T-helper 1 cell treated with Interleukin-12 subunit alpha and Interleukin-12 subunit beta and Interleukin-4 antibody, amounts not matched to agents 30 ng/mL and 1 ng/mL, for 36 hours (primary cell): ENCODE data around the gene ZNF30. TPM values are rescaled to one million over a fixed set of nuclear protein-coding genes. Genes with fewer than 3 reads are reported as not detected.
"Not testable (repeated sequence)": the region's sequence is repeated elsewhere in the genome, so short reads cannot be mapped to it uniquely, and the experiment has no call there.

Experiments used
- intact Hi-C: fragments of 100-400 bp; cut with micrococcal nuclease; formaldehyde crosslinking; loops from one replicate; pipeline ENCODE4 v1.15.1; 2024
- total RNA-seq: library from RNA; stranded (reverse); gene quantifications from 2 replicates; pipeline ENCODE4 v1.2.3, GENCODE V29; 2022

The ZNF30 gene
- total RNA-seq, 1 donor from 2014 or later, result 3.2 TPM

DNA sequence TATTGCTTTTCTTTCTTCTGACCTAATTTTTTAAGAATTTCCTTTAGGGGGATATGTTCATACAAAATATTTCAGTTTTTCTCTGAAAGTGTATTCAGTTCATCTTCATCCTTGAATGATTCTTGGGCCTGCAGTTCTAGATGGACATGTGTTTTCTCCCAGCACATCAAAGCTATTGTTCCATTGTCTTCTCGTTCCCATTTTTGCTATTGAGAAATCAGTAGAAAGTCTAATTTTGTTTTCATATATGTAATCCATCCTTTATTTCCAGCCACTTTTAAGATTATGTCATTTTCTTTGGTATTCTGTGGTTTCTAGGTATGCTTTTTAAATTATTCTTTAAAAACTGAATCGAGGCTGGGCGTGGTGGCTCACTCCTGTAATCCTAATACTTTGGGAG is 57.6 kb downstream of the ZNF30 start:
- intact Hi-C loops, result loop anchor here (2.0 kb wide), 1 partner anchor 17 kb away; the partner anchor contains the start of gene GRAMD1A

DNA sequence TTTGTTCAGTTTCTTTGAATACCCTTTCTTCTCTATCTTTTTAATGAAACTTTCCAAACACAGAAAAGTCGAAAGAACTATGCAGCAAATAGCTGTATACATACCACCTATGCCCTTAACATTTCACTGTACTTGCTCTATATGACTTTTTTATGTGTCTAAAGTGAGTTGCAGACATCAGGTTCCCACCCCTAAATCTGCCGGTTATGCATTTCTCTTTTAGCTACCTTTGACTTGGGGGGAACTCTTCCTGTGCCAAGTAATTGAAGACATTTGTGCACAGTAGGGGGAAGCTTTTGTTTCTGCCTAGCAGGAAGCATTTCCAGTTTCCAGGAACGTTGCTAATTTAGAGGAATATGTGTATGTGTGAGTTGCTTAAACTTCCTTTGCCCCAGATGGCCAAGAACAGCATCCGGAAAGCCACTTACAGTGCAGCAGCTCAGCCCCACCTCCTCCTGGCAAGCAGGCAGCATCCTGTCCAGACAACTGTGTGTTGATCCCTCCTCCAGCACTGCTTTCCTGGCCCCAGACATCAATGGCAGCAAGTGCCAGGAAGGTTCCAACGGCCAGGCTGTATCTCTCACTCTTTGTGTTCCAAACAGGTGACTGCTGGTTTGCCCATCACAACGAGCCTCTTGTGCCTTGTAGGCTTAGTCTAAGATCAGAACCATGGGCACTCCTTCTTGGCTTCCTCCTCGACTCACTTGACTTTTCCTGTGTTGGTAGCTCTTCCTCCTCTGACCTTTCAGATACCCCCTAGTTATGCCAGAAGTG is 58.7 kb downstream of the ZNF30 start:
- intact Hi-C loops, result loop anchor here (2.0 kb wide), 1 partner anchor 15 kb away; the partner anchor contains the start of gene GRAMD1A

DNA sequence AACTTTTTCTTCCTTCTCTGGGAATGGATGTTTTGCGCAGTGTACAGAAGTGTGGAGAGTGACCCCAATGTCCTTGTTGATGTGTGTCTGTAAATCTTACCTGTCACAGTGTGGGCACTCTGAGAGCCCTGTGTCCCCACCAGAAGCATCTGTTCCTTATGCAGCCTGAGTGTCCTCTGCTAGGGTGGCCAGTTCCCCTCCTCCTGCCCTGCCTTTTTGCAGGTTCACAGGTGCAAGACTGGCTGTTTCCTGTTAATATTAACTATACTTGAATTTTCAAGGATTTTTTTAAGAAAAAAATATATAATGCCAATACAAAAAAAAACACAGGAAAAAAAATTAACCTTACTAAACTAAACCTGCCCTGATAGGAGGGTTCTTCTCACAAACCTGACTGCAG is 61.4 kb downstream of the ZNF30 start:
- intact Hi-C loops, result no loop called here

DNA sequence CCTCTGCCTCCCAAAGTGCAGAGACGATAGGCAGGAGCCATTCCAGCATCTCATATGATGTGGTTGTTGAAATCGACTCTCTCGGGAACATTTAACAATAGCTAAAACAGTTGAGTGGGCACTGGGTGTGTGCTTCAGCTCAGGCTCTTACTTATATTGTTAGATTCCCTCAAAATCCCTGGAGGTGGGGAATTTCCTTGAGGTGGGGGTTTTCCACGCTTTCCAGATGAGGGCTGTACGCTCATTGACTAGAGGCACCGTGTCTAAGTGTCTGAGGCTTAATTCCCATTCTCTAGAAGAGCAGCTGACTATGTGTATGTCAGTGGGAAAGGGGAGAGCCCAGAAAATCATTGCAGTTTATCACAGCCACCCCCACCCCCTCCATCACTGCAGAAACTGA is 62.6 kb downstream of the ZNF30 start:
- intact Hi-C loops, result no loop called here

DNA sequence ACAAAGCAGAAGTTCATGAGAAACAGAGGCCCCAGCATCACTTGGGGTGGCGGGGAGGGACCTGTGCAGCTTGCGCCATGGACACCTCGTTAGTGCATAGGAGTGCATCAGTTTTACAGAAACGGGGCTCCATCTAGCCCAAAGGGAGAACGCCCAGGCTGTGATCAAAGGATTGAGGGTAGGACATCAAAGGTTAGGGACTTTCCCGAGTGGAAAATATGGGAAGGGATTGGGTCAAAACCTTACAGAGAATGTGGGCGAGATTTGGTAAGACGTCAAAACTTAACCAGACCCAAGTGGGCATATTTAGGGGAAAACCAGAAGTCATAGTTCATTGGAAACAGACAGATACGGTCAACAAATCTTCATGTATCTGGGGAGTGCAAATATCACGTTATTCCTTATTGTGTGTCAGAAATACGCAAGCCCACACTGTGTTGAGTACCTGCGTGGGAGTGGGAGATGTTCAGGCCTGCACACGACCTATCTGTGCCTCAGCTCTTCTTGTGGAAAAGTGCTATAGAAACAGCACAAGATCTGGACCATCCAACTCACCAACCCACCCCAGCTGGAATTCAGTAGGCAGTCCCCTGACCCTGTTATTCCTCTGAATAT is 64.0 kb downstream of the ZNF30 start:
- intact Hi-C loops, result no loop called here

DNA sequence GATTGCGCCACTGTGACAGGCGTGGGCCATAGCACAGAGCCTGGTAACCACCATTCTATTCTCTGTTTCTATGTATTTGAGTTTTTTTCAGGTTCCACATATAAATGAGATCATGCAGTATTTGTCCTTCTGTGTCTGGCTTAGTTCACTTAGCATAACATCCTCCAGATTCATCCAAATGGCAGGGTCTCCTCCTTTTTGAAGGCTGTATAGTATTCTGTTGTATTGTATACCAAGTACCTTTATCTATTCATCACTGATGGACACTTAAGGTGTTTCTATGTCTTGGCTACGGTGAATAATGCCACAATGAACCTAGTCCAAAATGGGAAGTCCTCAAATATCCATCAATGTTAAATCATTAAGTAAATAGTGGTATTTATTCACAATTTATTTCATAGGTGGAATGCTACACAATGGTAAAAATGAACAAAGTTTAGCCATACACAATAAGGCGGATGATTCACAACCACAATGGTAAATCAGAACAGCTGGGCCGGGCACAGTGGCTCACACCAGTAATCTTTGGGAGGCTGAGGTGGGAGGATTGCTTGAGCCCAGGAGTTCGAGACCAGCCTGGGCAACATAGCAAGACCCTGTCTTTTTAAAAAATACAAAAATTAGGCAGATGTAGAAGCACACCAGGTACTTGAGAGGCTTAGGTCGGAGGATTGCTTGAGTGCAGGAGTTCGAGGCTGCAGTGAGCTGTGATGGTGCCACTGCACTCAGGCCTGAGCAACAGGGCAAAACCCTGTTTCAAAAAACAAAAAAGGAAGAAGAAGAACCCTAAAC is 65.0 kb downstream of the ZNF30 start:
- intact Hi-C loops, result no loop called here

DNA sequence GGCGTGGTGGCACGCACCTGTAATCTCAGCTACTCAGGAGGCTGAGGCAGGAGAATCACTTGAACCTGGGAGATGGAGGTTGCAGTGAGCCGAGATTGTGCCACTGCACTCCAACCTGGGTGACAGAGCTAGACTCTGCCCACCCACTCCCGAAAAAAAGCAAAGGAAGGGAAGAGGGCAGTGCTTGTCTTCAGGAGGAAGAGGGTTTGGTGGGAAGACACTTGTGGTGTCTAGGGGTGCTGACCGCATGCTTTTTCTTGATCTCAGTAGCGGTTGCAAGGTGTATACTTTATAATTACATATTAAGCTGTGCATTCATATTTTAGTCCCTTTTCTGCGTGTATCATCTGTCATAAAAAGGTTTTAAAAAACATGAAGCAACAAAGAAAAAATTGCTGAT is 65.9 kb downstream of the ZNF30 start:
- intact Hi-C loops, result not testable (repeated sequence)

DNA sequence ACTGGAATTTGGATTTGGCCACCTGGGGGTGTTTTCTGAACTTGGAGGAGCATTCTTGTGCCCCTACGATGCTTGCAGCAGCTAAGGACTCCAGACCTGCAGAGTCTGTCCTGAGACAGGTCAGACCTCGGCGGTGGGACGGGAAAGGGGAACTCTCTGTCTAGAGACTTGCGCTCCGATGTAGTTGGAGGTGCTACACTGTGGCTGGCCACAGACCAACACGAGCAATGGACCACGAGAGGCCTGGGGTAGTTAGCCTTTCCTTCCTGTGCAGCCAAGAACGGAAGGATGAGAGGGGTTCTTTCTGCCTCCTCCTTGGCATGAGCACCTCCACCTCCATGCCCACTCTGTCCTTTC is 67.6 kb downstream of the ZNF30 start:
- intact Hi-C loops, result no loop called here

Other genes starting within 250 kb of the ZNF30 start
- 0.32 and 0.83 TPM in 2 replicates for gene SCGB2B2, start 249.7 kb upstream of the ZNF30 start, total RNA-seq
- 23.9 and 24.0 TPM in 2 replicates for gene ZNF302, start 249.2 kb upstream of the ZNF30 start, total RNA-seq
- 6.5 and 6.8 TPM in 2 replicates for gene ZNF181, start 192.7 kb upstream of the ZNF30 start, total RNA-seq
- gene ZNF599, start 153.7 kb upstream of the ZNF30 start, total RNA-seq, result 3.4 and 3.5 TPM in 2 replicates
- gene ZNF792, start 37.3 kb downstream of the ZNF30 start, total RNA-seq, result 12.4 and 14.0 TPM in 2 replicates
- gene GRAMD1A, start 73.4 kb downstream of the ZNF30 start, total RNA-seq, result 76.6 and 78.3 TPM in 2 replicates
- 0.24 and 0.69 TPM in 2 replicates for gene SCN1B, start 103.6 kb downstream of the ZNF30 start, total RNA-seq
- gene HPN, start 114.8 kb downstream of the ZNF30 start, total RNA-seq, result not detected in 2 replicates
- not detected in 2 replicates for gene FXYD3, start 188.9 kb downstream of the ZNF30 start, total RNA-seq
- gene LGI4, start 208.2 kb downstream of the ZNF30 start, total RNA-seq, result 0.12 and 0.27 TPM in 2 replicates
- gene FXYD1, start 211.9 kb downstream of the ZNF30 start, total RNA-seq, result not detected in 2 replicates
- 1.6 and 2.2 TPM in 2 replicates for gene FXYD7, start 216.4 kb downstream of the ZNF30 start, total RNA-seq
- 350 and 365 TPM in 2 replicates for gene FXYD5, start 227.8 kb downstream of the ZNF30 start, total RNA-seq